Body of pancreas (tissue), 4 donors: Measurements from ENCODE around the gene ITIH5.

Experiments
- CTCF ChIP-seq, 7 experiments: fragments of 450-650 bp in 4 of 7; fragments of 200-600 bp in 3 of 7; sonication (generic) in 3 of 7; IDR thresholded peaks; one replicate each; pipeline ENCODE4 v1.5.1; 2016 to 2019; ENCODE audit warnings: antibody characterized with exemption in 7 of 7
- POLR2A ChIP-seq, 3 donors: fragments of 450-650 bp; IDR thresholded peaks; one replicate each; pipeline ENCODE4 v1.6.1; 2016; ENCODE audit warnings: antibody characterized with exemption in 3 of 3, mild to moderate bottlenecking in 2 of 3

DNA sequence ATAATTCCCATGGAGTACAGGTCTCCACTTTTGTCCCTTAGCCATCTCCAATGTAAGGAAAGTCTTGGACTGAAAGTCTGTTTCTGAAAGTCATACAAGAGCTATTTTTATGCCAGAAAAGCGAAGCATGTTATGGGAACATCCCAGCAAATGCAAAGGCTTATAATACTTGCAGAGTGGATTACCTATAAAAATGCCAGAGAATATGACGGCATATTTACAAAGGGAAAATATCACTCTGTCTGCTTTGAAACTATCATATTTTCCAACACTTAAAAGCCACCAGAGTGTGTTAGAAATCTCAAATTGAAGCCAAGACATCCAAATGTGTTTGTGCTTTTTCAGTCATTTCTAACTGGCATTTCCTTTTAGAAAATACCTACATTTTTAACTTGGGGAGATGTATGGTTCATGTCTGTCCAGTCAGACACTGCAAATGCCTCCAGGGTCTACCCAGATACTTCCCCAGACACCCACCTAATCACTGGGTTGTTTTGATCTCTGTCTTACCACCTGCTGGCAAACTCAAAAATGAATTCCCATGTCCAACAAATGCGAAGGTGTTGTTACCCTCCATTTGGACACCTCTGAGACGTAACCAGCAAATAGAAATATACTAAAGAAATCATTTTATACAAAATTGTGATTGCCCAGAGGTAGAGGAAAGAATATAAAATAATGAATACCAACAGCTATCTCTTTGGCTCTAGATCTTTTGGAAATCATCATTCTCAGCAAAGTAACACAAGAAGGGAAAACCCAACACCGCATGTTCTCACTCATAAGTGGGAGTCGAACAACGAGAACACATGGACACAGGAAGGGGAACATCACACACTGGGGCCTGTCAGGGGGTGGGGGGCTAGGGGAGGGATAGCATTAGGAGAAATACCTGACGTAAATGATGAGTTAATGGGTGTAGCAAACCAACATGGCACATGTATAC is 37.6 kb upstream of the ITIH5 start:
- TF ChIP-seq CTCF (IDR thresholded peaks at IDR 0.05) (no peak), POLR2A (IDR thresholded peaks at IDR 0.05) (no peak)
